Fibroblast of the conjunctiva (primary cell): Measurements from ENCODE around the gene BCAS3.
"Not testable (repeated sequence)": the region's sequence is repeated elsewhere in the genome, so short reads cannot be mapped to it uniquely, and the experiment has no call there.

ENCODE experiments used
- DNase-seq: peaks from one replicate; pipeline ENCODE4 v3.0.0-alpha.2; 2010; ENCODE audit warnings: low read depth

Gene BCAS3

DNA sequence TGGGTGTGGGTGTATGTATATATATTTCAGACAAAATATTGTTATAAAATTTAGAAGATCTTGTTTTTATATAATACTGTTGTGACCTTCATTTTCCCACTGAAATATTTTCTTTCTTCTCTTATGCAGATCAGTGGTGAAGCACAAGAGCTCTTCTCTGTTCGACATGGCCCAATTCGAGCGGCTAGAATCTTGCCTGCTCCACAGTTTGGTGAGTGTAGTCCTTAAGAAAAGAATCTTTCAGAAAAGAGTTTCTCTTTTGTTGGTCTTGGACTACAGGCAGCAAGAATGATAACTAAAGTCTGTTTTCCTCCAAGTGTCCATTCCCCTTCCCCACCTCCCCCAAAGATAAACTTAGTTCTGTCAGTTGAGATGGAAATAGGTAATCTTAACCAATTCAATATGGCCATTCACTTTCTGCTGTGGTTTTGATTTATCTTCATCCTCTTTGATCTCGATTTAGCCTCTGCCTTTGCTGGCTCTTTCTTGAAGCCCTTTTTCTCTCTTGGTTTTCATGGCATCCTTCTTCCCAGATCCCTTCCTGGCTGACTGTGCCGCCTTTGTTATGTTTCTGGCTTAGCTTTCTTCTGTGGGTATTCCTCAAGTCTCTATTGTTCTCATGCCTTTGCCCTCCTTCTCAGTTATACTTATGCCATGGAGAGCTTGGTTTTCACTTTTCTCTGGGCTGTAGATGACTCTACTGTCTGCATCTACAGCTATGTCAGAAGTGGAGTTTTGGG lies 69.6 kb downstream of the BCAS3 start:
- no peak for DNase-seq

DNA sequence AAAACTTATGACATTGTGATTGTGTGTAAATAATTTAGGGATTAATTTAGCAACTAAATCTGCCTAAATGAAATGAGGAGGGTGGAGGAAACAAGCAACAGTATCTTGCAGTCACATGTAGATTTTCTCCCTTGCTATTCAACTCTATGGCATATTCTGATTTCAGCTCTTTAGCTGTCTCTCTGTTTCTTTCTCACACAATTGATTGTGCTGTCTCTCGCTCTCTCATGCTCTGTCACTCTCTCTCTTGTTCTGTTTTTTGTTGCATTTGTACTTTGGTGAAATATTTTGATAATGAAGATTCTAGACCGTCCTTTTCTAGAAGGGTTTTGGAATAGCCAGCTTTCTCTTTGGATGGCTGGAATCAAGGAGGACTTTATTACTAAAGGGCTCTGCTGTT lies 70.6 kb downstream of the BCAS3 start:
- DNase-seq: no peak

DNA sequence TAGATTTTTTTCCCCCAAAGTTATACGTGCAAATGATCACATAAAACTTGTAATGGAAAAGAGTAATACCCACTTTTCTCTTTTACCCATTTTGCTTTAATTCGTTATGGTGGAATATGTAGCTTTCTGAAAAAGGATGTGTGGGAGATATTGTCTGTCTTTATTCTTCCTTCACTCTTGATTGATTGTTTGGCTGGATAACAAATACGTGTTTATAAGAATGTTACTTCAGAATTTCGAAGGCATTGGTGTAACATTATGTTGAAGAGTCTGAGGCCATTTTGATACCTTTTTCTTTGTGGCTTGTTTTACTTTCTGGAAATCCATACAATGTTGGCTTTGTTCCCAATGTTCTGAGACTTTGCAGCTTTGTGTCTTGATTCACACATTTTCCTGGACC lies 71.4 kb downstream of the BCAS3 start:
- no peak for DNase-seq

DNA sequence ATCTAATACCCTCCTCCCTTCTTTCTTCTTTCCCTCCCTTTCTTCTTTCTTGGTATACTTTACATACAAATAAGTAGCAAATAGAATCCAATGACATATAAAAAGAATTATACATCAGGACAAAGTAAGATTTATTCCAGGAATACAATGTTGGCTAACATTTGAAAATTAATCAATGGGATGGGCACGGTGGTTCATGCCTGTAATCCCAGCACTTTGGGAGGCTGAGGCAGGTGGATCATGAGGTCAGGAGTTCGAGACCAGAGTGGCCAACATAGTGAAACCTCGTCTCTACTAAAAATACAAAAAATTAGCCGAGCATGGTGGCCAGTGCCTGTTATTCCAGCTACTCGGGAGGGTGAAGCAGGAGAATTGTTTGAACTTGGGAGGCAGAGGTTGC lies 72.1 kb downstream of the BCAS3 start:
- DNase-seq: no peak

DNA sequence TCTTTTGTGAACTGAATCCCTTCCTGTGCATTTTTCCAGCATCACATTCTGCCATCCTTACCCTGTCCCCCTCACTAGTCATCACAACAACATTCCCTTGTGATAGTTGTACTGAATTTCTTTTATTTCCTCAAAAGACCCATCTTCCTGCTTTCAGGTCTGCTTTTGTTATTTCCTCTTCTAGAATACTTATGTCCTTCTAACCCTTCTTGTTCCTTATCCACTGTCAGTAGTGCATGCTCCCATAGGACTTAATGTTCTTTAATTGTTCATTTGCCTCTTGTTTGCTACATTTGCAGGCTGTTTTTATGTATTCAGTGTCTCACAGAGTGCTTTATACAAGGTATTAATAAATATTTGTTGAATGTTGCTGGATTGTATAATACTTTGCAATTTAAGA lies 73.0 kb downstream of the BCAS3 start:
- no peak for DNase-seq

DNA sequence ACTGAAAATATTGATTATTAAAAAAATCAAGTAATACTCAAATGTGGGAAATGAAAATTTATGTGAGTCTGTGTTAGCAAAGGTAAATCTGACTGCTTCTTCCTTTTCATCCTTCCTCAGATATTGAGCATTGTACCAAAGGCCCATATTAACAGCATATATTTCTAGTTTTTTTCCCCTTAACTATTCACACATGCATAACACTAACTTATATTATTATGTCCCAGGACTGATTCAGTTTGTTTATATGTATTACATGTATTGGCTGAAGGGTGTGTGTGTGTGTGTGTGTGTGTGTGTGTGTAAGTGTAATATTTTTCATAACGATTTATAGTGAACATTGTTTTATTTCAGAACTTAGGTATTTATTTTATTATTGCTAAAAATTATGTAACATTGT lies 74.2 kb downstream of the BCAS3 start:
- DNase-seq: no peak

DNA sequence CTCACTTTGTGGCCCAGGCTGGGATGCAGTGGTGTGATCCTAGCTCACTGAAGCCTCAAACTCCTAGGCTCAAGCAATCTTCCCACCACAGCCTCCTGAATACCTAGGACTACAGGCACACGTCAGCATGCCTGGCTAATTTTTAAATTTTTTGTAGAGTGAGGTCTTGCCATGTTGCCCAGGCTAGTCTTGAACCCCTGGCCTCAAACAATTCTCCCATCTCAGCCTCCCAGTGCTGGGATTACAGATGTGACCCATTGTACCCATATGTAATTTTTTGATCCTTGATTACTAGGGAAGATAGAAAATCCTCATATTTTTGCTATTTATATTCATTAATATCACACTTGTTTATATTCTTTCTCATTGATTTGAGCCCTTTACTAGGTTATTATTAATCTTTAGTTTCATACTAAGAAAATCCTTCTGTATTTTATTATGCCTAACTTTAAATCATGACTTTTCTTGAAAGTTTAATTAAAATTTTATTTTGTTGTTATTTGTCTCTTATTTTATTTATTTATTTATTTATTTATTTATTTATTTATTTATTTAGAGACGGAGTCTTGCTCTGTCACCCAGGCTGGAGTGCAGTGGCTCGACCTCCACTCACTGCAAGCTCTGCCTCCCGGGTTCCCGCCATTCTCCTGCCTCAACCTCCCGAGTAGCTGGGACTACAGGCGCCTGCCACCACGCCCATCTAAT lies 75.4 kb downstream of the BCAS3 start:
- DNase-seq: no peak

DNA sequence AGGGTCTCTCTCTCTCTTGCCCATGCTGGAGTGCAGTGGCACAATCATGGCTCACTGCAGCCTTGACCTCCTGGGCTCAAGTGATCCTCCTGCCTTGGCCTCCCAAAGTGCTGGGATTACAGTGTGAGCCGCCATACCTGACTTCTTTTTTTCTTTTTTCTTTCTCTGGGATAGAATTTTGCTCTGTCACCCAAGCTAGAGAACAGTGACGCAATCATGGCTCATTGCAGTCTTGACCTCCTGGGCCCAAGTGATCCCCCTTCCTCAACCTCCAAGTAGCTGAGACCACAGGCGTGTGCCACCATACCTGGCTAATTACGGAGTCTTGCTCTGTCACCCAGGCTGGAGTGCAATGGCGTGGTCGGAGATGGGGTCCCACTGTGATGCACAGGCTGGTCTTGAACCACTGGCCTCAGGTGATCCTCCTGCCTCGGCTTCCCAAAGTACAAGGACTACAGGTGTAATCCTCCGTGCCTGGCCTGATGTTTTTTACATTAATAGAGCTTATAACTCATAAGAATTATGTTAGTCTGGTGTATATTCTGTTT lies 76.5 kb downstream of the BCAS3 start:
- DNase-seq: no peak

DNA sequence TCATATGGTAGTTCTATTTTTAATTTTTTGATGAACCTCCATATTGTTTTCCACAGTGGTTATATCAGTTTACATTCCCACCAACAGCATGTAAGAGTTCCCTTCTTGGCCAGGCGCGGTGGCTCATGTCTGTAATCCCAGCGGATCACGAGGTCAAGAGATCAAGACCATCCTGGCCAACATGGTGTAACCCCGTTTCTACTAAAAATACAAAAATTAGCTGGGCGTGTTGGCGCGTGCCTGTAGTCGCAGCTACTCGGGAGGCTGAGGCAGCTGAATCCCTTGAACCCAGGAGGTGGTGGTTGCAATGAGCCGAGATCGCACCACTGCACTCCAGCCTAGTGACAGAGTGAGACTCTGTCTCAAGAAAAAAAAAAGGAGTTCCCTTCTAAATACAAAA lies 79.1 kb downstream of the BCAS3 start:
- DNase-seq: not testable (repeated sequence)

DNA sequence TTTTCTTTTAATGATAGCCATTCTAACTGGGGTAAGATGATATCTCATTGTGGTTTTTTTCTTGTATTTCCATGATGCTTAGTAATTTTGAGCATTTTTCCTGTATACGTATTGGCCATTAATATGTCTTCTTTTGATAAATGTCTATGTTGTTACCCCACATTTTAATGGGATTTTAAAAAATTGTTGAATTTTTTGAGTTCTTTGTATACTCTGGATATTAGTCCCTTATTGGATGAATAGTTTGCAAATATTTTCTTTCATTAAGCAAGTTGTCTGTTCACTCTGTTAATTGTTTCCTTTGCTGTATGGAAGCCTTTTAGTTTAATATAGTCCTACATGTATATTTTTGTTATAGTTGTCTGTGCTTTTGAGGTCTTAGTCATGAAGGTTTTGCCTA lies 79.8 kb downstream of the BCAS3 start:
- no peak for DNase-seq

DNA sequence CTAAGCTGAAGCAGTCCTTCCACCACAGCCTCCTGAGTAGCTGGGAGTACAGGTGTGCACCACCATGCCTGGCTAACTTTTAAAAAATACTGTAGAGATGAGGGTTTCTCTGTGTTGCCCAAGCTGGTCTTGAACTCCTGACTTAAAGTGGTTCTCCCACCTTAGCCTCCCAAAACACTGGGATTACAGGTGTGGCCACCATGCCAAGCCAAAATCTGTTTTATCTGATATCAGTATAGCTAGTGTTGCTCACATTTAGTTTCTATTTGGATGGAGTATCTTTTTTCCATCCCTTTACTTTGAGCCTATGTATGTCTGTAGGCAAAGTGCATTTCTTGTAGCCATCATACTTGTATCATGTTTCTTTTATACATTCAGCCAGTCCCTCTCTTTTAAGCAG lies 82.1 kb downstream of the BCAS3 start:
- DNase-seq: no peak

DNA sequence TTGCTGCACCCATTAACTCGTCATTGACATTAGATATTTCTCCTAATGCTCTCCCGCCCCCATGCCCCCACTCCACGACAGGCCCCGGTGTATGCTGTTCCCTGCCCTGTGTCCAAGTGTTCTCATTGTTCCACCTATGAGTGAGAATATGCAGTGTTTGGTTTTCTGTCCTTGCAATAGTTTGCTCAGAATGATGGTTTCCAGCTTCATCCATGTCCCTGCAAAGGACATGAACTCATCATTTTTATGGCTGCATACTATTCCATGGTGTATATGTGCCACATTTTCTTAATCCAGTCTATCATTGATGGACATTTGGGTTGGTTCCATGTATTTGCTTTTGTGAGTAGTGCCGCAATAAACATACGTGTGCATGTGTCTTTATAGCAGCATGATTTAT lies 83.7 kb downstream of the BCAS3 start:
- DNase-seq: not testable (repeated sequence)

DNA sequence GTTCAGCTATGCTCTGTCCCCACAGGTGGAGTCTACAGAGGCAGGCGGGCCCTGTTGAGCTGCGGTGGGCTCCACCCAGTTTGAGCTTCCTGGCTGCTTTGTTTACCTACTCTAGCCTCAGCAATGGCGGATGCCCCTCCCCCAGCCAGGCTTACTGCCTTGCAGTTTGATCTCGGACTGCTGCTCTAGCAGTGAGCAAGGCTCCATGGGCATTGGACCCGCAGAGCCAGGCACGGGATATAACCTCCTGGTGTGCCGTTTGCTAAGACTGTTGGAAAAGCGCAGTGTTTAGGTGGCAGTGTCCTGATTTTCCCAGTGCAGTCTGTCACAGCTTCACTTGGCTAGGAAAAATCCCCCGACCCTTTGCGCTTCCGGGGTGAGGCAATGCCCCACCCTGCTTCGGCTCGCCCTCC lies 89.1 kb downstream of the BCAS3 start:
- DNase-seq: no peak

DNA sequence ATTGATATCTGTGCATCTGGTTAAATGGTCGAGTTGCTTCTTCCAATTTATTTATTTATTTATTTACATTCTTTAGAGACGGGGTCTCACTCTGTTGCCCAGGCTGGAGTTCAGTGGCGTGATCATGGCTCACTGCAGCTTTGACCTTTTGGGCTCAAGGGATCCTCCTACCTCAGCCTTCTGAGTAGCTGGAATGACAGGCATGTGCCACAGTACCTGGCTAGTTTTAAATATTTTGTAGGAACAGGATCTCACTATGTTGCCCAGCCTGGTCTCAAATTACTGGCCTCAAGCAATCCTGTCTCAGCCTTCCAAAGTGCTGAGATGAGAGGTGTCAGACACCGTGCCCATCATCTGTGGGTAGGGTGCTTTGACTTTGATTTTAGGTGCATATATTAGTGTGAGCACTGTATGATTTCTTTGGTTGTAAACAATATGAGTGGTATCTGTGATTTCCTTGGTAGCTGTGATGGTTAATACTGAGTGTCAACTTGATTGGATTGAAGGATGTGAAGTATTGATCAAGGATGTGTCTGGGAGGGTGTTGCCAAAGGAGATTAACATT lies 90.2 kb downstream of the BCAS3 start:
- DNase-seq: no peak

DNA sequence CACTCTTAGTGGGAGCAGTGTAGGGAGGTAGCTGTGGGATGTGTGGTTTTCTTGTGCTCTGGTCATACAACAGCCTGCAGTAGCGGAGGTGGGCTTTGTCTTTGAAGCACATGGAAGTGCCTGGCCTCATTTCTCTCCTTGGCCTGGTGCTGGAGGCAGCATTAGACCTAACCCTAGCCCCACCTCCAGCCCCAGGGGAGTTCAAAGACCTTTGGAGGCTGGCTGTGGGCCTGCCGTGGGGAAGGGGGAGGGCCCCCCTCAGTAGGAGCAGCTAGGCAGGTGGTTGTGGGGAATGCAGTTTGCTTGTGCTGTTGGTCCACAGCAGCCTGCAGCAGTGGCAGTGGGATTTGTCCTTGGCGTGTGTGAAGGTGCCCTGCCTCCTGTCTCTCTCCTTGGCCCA lies 91.7 kb downstream of the BCAS3 start:
- no peak for DNase-seq

DNA sequence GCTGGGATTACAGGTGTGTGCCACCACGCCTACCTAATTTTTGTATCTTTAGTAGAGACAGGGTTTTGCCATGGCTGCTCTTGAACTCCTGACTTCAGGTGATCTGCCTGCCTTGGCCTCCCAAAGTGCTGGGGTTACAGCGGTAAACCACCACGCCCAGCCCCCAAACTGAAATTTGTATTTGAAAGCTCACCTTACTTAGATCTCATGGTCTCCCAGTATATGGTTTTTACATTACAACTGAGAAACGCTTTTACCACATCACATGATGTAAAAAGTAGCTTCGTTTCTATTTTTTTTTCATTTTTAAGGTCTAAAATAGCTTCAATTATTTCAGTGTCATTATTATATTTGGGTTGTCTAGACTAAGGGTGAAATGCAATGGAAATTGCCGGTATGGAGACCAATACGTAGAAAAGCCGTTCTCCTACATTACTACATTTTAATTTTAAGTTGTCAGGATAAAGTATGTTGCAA lies 93.3 kb downstream of the BCAS3 start:
- DNase-seq: no peak

DNA sequence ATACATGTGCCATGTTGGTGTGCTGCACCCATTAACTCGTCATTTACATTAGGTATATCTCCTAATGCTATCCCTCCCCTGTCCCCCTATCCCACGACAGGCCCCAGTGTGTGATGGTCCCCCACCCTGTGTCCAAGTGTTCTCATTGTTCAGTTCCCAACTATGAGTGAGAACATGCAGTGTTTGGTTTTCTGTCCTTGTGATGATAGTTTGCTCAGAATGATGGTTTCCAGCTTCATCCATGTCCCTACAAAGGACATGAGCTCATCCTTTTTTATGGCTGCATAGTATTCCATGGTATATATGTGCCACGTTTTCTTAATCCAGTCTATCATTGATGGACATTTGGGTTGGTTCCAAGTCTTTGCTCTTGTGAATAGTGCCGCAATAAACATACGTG lies 94.0 kb downstream of the BCAS3 start:
- DNase-seq: not testable (repeated sequence)

DNA sequence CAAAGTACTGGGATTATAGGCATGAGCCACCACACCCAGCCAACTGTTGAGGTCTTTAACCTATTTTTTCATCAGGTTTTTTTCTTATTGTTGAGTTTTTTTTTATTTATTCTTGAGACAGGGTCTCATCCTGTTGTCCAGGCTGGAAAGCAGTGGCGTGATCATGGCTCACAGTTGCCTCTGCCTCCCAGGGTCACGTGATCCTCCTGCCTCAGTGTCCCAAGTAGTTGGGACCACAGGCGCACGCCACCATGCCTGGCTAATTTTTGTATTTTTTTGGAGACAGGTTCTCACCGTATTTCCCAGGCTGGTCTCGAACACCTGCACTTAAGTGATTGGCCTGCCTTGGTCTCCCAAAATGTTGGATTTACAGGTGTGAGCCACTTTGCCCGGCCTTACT lies 95.9 kb downstream of the BCAS3 start:
- DNase-seq: no peak

DNA sequence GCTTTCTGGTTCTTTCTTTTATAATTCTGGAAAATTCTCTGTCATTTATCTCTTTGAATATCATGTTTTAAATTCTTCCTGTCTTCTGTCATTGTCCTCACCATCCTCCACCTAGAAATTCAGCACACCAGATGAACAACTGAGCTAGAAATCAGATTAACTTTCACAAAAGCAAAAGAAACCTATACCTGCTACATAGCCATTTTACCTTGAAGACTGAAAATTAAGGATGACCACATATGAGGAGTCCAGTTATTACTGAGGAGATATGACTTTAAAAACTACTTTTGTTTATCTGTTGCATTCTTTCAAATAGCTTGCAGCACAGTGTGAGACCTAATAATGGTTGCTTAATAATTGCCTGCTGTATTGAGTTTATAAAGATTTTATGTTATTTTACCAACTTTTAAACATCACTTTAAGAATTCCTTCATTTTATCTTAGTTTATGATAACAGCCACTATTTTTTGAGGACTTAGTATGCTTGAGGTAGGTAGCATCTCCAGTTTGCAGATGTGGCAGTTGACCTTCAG lies 104.3 kb downstream of the BCAS3 start:
- no peak for DNase-seq

DNA sequence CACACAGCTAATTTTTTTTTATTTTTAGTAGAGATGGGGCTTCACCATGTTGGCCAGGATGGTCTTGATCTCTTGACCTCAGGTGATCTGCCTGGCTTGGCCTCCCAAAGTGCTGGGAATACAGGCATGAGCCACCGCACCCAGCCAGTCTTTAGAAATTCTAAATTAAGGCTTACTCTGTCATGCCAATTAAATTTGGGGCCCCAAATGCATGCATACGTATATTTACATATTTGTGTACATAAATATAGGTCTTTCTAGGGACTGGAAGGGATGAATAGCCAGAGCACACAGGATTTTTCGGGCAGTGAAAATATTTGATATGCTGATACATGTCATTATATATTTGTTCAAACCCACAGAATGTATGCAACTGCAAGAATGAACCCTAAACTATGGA lies 105.1 kb downstream of the BCAS3 start:
- no peak for DNase-seq

DNA sequence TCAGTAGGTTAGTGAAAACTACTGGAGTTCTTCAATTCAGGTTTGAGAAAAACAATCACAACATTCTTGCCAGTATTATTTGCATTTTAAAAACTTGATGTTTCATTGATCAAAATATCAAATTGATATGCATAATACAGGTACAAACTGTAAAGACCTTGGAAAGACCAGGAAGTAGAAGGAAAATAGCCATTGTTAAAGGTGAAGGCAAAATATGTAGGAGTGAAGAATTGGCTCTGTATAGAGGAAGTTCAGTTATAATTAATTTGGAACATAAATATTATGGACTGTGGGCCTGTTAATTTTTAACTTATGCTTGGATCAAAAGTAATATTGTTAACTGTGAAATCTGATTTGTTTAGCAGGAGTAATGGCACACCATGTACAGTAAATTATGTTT lies 112.6 kb downstream of the BCAS3 start:
- DNase-seq: no peak

DNA sequence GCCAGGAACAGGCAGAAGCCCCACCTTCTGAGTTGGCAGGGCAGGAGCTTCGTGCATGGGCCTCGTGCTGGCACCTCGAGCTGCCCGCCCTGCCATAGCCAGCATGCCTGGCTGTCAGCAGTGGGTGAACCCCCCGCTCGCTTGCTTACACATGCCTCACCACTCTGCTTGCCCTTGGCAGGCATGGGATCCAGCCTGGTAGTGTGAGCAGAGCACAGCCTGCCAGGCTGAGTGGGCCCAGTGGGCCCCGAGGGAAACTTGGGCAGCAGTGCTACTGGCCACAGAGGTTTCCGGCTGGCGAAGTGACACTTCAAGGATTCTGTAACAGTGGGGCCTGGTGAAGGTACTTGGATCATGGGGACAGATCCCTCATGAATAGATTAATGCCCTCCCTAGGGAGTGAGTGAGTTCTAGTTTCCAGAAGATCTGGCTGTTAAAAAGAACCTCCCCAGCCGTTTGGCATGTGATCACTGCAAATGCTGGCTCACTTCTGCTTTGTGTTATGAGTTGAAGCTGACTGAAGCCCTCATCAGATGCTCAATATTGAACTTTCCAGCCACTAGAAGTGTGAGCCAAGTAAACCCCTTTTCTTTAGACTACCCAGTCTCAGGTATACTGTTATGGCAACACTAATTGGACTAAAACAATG lies 114.7 kb downstream of the BCAS3 start:
- DNase-seq: no peak
